NCI-H2227 (cell line): ENCODE measurements around the gene PLXDC2.

Experiments
- DNase-seq: peaks from one replicate; lab custom pipeline; 2025; ENCODE audit not compliant: unreplicated experiment; lab: John Stamatoyannopoulos, UW

The PLXDC2 gene

DNA sequence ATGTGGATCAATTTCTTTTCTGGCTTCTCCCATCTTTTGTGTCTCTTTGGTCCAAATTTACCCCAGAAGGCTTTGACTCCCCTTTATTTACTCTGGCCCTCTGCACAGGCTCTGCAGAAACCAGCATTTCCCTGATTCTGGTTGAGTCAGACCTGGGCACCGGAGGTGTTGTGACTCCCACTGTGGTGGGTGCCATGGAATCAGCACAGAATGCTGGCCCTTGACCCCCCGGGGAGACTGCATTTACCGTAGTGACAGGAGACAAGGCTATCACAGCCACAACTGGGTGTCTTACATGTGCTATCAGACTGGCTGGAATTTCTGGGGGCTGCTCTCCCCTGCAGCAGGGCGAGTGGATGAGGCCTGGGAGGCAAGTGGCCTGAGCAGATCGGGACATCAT is 37.6 kb downstream of the PLXDC2 start:
- DNase-seq, result no peak

DNA sequence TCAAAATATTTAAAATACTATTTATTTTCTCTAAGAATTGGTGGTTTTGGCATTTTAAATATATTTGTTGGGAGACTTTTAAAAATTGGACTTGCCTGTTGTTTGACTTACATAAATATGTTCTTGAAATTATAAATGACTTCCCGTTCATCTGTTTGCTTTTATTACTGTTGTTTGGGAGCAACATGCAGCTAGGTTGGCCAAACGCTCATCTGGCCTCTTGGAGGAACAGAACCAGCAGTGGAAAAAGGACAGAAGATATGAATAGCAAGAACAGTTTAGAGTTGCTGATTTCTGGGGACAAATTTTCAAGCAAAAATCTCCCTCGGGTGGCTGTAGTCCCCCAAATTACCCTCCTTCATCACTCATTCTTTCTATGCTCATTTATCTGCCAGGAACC is 41.6 kb downstream of the PLXDC2 start:
- no peak for DNase-seq

DNA sequence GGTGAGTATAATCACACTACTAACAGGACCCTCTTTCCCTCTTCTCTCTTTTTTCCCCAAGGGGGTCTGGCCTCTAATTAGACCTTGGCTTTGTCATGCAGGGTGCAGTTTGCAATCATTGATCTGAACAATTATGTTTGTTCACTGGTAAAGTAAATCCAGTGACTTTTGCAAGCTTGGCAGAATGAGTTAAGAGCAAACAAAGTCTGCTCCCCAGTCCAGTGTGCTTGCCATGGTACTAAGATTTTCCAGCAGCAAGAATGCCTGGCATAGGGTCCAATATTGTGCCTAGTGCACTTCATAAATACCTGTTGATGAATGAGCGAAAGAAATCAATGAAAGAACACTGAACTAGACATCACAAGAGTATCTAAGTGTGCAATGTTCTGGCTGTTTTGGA is 43.9 kb downstream of the PLXDC2 start:
- DNase-seq, result no peak

DNA sequence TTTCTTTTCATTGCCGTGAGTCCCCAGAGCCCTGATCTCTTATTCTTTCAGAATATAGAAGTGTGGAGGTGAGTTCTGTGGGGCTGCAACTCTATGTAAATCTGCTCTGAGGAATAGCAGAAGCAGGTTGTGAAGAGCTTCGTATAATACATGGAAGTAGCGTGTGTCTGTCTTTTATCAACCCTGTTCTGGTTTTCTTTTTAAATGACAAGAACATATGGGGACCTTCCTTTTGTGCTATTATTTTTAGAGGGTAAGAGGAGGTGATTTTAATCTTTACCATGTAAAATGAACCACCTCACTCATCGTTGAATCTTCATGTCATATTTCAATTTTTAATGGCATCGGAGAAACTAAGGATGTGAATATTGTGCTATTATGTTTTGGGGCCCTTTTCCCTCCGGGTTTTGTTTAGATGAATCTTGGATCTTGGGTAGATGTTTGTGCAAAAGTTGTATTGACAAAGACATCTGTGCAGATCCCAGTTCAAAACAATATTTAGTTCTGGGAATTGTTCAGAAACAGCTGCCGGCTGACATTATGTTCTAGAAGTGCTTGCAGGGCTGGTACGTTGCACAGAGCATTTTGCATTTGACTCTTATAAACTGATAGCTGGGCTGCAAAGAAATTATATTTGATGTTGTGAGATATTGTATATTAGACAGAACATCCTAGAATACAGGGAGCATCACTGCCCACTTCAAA is 46.7 kb downstream of the PLXDC2 start:
- no peak for DNase-seq

DNA sequence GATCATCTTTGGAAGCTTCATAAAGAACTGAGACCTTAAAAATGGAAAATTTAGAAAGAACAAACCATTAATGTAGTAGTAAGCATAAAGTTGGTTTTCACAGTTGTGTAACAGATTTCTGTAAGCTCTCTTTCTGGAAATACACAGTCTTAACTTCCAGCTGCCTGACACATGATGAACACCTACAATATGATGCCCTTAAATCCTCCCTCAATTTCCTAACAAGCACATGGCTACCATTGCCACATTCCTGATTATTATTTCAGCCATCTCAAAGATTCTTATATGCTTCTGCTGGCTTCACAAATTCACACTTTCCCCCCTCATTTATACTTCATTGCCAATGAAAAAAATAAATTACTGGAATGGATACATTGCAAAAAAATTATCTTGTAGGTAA is 49.4 kb downstream of the PLXDC2 start:
- DNase-seq, result no peak

DNA sequence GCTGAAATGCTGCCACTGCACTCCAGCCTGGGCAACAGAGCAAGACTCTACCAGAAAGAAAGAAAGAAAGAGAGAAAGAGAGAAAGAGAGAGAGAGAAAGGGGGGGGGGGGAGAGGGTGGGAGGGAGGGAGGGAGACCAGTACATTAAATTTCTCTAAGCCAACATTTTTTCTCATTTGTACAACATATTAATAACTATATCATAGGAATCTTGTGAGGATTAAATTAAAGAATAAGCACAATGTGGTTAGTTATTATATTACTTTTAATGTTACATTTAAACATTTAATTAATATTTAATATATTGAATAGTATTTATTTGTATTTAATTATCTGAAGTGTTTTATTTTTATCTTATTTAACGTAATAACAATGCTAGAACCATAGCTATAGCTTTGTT is 53.1 kb downstream of the PLXDC2 start:
- no peak for DNase-seq

DNA sequence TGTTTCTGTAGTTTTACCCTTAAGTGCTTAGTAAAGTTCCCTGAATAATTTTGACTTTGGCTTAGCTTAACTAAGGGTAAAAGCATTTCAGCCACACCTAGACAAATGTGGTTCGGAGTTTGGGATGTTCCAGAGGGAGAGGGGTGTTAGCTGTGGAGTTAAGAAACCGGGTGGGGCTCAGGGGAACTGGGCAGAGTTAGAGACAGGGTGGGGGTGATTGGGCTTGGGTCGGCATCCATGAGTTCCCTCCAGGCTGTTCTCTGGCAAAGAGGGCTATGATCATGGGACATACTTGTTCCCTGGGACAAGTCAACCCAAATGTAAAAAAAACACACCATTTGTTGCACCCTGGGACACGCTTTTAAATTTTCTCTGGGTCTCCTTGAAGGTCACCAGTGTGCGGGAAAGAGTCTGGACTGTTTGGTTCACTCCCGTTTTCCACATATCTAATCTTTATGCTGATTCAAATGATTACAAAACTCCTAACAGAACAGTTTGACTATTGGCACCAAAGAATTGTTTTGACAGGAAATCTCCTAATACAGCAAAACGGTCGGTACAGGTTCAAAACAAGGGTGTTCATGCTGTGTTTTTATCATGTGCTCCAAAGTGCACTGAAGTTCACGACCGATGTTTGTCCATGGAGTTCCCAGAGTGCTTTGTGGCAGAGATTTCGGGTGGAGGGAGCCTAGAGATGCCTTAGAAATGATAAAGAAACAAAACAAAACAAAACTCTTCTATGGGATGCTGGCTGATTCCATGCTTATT is 56.5 kb downstream of the PLXDC2 start:
- no peak for DNase-seq

DNA sequence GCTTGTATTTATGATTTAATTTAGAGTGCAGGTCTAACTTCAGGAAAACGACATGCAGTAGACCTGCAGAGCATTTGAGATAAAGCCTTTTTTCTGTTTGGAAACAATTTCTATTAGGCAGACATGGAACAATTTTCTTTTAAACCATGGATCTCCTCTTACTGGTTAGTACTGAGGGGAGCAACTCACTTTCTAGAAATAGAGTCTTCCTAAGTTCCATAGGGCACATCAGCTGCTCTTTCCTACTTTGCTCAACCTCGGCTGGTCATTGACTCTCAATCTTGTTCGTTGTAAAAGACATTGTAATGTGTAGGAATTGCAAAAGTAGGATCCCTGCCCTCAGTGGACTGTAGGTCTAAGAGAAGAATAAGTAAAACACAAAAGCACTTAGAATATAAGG is 58.0 kb downstream of the PLXDC2 start:
- DNase-seq, result no peak

DNA sequence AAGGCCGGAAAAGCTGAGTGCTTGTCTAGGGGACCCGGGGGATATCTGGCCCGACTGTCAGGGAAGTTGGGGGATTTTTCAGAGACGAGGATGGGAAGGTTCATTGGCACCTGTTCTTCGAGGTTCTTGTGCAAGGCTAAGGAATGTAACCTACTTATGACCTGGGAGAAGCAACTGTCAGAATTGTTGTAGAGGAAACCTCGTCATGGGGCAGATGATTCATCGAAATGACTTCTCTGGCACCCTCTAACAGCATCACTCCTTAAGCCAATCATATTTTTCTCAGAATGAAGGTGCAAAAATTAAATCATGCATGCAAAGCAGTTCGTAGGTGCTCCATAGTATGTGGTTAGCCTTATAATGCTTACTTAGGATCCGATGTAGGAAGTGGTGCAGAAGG is 58.6 kb downstream of the PLXDC2 start:
- DNase-seq, result no peak

DNA sequence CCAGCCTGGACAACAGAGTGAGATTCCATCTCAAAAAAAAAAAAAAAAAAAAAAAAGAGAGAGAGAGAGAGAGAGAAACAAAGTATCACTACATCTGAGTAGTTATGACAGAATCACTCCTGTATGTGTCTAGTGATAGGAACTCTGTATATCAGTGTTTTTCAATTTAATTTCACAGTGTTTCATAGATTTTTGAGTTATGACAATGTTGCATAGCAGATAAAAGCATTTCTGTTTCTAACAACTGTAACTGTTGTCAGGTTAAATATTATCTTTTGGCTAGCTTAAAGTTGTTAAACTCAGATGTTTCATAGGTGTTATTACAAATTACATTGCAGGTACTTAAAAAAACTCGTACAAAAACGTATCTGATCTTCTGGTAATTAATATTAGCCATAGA is 60.3 kb downstream of the PLXDC2 start:
- no peak for DNase-seq

DNA sequence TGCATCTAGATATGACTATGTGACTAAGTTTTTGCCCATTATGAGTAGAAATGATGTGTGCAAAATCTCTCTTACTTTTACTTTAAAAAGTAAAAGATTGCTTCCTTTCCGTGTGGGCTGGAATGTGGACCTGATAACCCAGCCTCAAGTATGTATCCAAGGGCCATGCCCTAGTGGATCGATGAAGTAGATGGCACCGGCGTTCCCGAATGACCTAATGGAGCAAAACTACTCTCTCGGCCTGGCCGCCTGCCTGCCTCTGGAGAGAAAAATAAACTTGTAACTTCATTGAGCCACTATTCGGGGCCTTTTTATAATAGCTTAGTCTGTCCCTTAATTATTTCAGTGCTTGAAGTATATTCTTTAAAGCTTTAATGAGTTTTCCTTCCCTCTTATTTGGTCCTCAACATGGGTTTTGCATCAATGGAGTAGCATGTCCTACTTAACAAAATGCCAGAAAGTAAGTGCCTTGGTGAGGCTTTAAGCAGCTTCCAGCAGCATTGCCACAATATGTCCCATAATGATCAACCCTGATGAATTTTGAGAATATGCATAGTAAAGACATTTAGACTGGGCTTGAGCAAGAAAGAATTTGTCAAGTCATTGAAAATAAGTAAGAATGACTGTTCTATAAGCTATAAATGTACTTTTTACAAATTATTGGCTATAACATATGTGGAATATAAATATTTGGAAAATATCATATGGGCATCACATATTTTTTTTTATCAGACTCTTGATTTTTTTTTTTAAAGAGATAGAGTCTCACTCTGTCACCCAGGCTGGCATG is 61.4 kb downstream of the PLXDC2 start:
- DNase-seq, result no peak

DNA sequence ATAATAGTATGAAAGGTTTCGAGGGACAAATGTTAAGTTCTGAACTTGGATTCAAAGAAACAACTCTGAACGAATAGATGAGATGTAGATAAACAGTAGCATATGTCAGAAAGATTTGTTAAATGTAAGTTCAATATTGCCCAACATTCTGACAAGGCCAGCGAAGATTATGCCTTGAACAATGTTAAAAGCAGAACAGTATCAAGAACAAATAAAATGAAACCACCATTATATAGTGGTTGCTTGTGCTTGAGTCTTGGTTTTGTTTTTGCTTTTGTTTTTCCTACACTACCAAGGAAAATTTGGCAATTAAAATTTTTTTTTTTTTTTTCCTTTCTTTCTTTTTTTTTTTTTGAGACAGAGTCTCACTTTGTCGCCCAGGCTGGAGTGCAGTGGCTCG is 66.4 kb downstream of the PLXDC2 start:
- DNase-seq, result no peak

DNA sequence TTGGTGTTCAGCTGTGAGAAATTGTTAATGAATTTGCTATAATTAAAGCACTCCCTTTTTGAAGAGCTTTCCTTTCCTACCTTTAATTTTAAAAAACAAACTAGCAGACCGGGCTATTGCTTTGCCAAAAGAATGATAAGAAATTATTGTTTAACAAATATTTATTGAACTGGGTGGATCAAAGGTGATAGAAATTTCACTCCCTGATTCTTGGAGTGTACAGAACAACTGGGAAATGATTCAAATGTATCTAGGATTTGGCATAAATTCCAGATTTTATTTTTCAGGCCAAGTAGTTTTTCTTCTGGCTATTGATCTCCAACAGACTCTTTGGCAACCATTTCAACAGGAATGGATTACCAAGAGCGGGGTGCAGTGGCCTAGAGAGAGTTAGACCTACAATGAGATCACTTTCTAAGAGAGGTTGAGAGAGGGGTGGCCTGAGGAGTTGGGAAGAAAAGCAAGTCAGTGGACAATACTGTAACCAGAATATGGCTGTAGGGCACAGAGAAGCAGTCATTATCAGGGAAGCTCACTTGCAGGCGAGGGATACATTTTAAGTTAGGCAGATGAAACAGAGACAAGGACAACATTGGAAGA is 71.9 kb downstream of the PLXDC2 start:
- DNase-seq, result no peak

DNA sequence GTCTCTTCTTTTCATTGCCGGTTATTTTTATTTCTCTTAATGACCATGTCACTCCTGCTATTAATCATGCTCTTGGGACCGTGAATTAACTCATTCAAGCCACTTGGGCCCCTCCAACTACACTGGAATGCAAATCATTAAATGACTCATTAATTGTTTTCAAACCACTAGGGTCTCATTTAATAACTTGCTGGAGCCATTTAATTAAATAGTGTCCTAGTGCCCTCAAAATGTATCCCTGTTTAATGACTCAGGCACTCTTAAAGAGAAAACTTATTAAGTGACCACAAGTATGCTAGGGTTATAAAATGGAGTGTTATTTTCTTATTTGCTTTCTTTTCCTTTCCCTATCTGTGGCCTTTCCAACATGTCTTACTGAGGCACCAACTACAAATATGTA is 73.0 kb downstream of the PLXDC2 start:
- DNase-seq, result no peak

DNA sequence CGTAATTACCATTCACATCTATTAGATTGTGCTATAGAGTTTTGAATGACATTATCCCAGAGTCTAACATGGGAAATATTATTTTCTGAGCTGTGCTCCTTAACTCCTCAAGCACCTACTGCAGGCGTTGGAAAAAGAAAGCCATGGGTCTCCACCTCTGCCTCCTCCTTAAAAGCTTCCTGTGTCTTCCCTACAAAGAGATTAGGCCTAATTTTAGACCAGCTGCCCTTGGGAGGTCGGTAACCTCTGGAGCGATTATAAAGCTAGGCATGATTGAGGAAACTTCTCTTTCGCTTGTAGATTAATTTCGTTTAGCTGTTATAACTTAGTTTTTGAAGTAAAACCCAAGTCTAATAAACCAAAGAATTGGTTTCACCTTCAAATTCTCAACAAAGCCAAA is 75.2 kb downstream of the PLXDC2 start:
- no peak for DNase-seq

DNA sequence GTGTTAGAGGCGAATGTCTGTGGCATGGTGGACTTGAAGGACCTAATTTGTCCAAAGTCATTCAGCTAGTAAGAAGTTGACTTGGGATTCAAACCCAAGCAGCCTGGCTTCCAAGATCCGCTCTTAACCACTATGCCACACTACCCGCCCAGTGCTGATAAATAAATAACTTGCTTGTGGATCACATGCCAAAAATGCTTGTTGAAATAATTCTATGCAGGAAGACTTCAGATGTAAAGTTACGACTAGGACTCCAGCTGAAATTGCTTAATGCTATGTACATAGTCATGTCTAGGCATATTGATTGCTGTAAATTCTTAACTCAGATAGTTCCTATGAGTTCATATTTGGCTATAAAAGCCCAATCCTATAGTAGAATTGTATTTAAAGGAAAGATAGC is 76.0 kb downstream of the PLXDC2 start:
- no peak for DNase-seq

DNA sequence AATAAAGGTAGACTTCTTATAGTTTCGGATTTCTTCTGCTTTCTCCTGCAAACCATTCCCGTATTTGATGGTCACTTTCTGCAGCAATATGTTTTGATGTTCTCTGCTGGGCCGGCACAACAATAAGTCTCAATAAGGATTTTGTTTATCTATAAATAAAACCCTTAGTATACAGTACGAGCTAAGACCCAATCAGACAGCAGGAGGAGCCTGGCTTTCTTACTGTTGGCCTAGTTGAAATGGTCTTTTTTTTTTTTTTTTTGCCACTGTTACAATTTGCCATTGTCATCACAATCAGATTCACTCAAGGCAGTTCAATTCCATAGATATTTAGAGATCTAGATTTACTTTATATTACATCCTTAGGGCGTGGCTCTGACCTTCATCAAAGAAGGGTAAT is 76.4 kb downstream of the PLXDC2 start:
- no peak for DNase-seq

DNA sequence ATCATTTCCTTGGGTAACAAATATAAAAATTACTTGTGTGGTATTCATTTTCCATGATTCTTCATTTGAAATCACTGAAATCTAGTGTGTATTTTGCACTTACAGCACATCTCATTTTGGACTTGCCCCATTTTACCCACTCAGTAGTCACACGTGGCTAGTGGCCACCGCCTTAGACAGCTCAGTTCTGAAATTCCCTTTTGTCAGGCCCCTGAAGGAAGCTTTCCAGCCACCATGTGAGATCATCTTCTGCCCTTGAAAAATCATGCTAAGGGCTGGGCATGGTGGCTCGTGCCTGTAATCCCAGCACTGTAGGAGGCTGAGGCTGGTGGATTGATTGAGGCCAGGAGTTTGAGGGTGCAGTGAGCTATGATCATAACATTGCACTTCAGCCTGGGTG is 79.3 kb downstream of the PLXDC2 start:
- DNase-seq, result no peak

DNA sequence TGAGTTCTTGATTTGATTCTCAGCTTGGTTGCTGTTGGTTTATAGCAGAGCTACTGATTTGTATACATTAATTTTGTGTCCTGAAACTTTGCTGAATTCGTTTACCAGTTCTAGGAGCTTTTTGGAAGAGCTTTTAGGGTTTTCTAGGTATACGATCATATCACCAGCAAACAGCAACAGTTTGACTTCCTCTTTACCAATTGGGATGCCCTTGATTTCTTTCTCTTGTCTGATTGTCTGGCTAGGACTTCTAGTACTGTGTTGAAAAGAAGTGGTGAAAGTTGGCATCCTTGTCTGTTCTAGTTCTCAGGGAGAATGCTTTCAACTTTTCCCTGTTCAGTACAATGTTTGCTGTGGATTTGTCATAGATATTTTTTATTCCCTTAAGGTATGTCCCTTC is 86.2 kb downstream of the PLXDC2 start:
- DNase-seq, result no peak

DNA sequence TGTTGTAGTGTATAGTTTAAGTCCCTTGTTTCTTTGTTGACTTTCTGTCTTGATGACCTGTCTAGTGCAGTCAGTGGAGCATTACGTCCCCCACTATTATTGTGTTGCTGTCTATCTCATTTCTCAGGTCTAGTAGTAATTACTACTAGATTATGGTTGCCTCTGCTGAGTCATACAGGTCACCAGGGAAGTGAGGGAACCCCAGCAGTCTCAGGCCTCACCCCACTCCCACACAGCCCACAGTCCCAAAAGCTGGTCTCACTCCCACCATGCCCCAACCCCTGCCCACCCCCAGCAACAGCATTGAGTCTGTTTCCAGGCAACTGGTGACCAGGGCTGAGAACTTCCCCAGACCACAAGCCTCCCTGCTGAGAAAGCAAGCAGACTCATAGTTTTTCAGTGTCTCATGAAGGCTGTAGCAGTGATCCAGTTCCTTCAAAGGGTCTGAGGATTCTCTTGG is 88.0 kb downstream of the PLXDC2 start:
- no peak for DNase-seq

DNA sequence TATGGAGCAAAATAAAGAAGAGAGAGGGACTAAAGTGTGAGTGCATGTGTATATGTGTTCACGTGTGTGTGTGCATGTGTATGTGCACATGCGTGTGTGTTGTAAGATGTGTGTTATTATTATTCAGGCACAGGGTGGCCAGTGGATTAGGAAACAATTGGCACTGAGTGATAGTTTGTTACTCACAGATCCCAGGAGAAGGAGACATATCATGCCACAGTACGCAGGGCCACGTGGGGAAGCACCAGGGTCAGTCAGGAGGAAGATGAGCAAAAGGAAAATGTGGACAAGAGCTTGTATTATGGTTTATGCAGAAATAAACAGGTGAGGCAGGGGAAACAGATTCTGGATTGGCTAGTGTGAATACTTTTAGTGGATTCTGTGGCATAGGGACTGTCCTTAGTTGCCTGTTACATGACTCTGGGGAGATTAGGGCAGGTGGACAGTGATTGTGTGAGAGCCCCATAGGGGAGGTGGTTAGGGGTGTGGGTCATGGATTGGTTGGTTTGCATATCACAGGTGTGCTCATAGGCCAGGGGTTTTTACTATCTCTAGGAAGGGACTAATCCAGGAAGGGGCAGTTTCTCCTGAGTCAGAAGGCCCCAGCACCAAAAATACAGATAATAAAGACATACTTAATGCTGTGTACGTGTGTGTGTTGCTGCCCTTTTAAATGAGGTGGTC is 90.0 kb downstream of the PLXDC2 start:
- DNase-seq, result no peak
